SK-N-SH treated with all-trans-retinoic acid at 6 μM for 48 hours (cell line): ENCODE measurements around the gene AKT3.

Experiments used
- ATAC-seq: fragments of 200-7000 bp; cut with Tn5 transposase; 3 replicates; pipeline ENCODE4 v1.9.1; 2020; ENCODE audit warnings: mild to moderate bottlenecking, moderate library complexity
- ARNTL ChIP-seq: fragments of 450-650 bp; formaldehyde crosslinking; IDR thresholded peaks from 2 replicates; pipeline ENCODE4 v1.5.0; 2020; ENCODE audit warnings: low read depth, mild to moderate bottlenecking, moderate library complexity, borderline replicate concordance
- BACH2 ChIP-seq: fragments of 250-450 bp; sonication (Bioruptor Pico); IDR thresholded peaks from 2 replicates; pipeline ENCODE4 v1.9.0; 2021; ENCODE audit warnings: mild to moderate bottlenecking, borderline replicate concordance
- CREB5 ChIP-seq: fragments of 250-450 bp; sonication (Bioruptor Pico); IDR thresholded peaks from 2 replicates; pipeline ENCODE4 v1.5.1; 2020; ENCODE audit warnings: low read depth, mild to moderate bottlenecking, moderate library complexity
- CSDC2 ChIP-seq: fragments of 250-450 bp; sonication (Bioruptor Pico); IDR thresholded peaks from 2 replicates; pipeline ENCODE4 v1.5.0; 2020; ENCODE audit warnings: mild to moderate bottlenecking, moderate library complexity
- CSRNP3 ChIP-seq: fragments of 250-450 bp; sonication (Bioruptor Pico); IDR thresholded peaks from 2 replicates; pipeline ENCODE4 v1.5.1; 2021; ENCODE audit warnings: mild to moderate bottlenecking, moderate library complexity
- ESRRG ChIP-seq: fragments of 250-450 bp; sonication (Bioruptor Pico); IDR thresholded peaks from 2 replicates; pipeline ENCODE4 v1.6.1; 2021; ENCODE audit warnings: mild to moderate bottlenecking
- GLIS3 ChIP-seq: fragments of 250-450 bp; sonication (Bioruptor Pico); IDR thresholded peaks from 2 replicates; pipeline ENCODE4 v1.5.0; 2020; ENCODE audit warnings: mild to moderate bottlenecking, moderate library complexity
- ISL1 ChIP-seq: fragments of 250-450 bp; sonication (Bioruptor Pico); IDR thresholded peaks from 2 replicates; pipeline ENCODE4 v2.1.2; 2022; ENCODE audit warnings: mild to moderate bottlenecking, moderate library complexity
- OSR1 ChIP-seq: fragments of 250-450 bp; sonication (Bioruptor Pico); IDR thresholded peaks from 2 replicates; pipeline ENCODE4 v1.8.0; 2022; ENCODE audit warnings: moderate library complexity, mild to moderate bottlenecking, inconsistent platforms
- PATZ1 ChIP-seq: fragments of 250-450 bp; sonication (Bioruptor Pico); IDR thresholded peaks from 2 replicates; pipeline ENCODE4 v1.8.0; 2020; ENCODE audit warnings: mild to moderate bottlenecking, moderate library complexity, borderline replicate concordance
- POU6F1 ChIP-seq: fragments of 250-450 bp; sonication (Bioruptor Pico); IDR thresholded peaks from 2 replicates; pipeline ENCODE4 v1.8.0; 2021; ENCODE audit warnings: low read depth, mild to moderate bottlenecking, moderate library complexity, borderline replicate concordance
- PPARA ChIP-seq: fragments of 250-450 bp; sonication (Bioruptor Pico); IDR thresholded peaks from 2 replicates; pipeline ENCODE4 v1.5.0; 2020; ENCODE audit warnings: mild to moderate bottlenecking, borderline replicate concordance
- RARB ChIP-seq: fragments of 250-450 bp; sonication (Bioruptor Pico); IDR thresholded peaks from 2 replicates; pipeline ENCODE4 v1.8.0; 2021; ENCODE audit warnings: mild to moderate bottlenecking, moderate library complexity
- SNAI2 ChIP-seq: fragments of 250-450 bp; sonication (Bioruptor Pico); IDR thresholded peaks from 2 replicates; pipeline ENCODE4 v1.5.0; 2020; ENCODE audit warnings: mild to moderate bottlenecking, moderate library complexity
- TCF4 ChIP-seq: fragments of 250-450 bp; sonication (Bioruptor Pico); IDR thresholded peaks from 2 replicates; pipeline ENCODE4 v1.8.0; 2021; ENCODE audit warnings: mild to moderate bottlenecking, moderate library complexity, borderline replicate concordance
- TSHZ2 ChIP-seq: fragments of 250-450 bp; sonication (Bioruptor Pico); IDR thresholded peaks from 2 replicates; pipeline ENCODE4 v1.5.0; 2020; ENCODE audit warnings: mild to moderate bottlenecking, moderate library complexity
- ZFP3 ChIP-seq: fragments of 250-450 bp; sonication (Bioruptor Pico); IDR thresholded peaks from 2 replicates; pipeline ENCODE4 v1.5.0; 2020; ENCODE audit warnings: mild to moderate bottlenecking, moderate library complexity
- ZFP30 ChIP-seq: fragments of 450-650 bp; formaldehyde crosslinking; IDR thresholded peaks from 2 replicates; pipeline ENCODE4 v1.5.0; 2022; ENCODE audit warnings: mild to moderate bottlenecking, moderate library complexity
- ZNF565 ChIP-seq: fragments of 450-650 bp; formaldehyde crosslinking; conservative IDR thresholded peaks from 2 replicates; pipeline ENCODE4 v1.5.0; 2020; ENCODE audit warnings: low read depth, mild to moderate bottlenecking, moderate library complexity
- ZNF70 ChIP-seq: fragments of 450-650 bp; formaldehyde crosslinking; IDR thresholded peaks from 2 replicates; pipeline ENCODE4 v1.5.0; 2020; ENCODE audit warnings: mild to moderate bottlenecking, moderate library complexity
- ZNF8 ChIP-seq: fragments of 450-650 bp; formaldehyde crosslinking; IDR thresholded peaks from 2 replicates; pipeline ENCODE4 v1.5.0; 2020; ENCODE audit warnings: mild to moderate bottlenecking, moderate library complexity

AKT3 gene

GRCh38 chr1:243672539-243673074 lies 177.4 kb downstream of the AKT3 start:
- TF ChIP-seq GLIS3 (CRISPR knock-in tag) (no peak), ZNF70 (CRISPR knock-in tag) (no peak), TCF4 (CRISPR knock-in tag) (no peak), ESRRG (CRISPR knock-in tag) (no peak), BACH2 (CRISPR knock-in tag) (no peak), ARNTL (no peak), SNAI2 (CRISPR knock-in tag) (no peak), PATZ1 (CRISPR knock-in tag) (no peak), OSR1 (no peak), RARB (CRISPR knock-in tag) (no peak), CSDC2 (CRISPR knock-in tag) (no peak), ZNF565 (CRISPR knock-in tag) (no peak)
- TF ChIP-seq, all 23 proteins: peak for 0

GRCh38 chr1:243667591-243667990 lies 182.5 kb downstream of the AKT3 start:
- TF ChIP-seq OSR1: no peak
- TF ChIP-seq ZFP30 (CRISPR knock-in tag): no peak
- TF ChIP-seq ZNF8 (CRISPR knock-in tag): no peak
- no peak for TF ChIP-seq TCF4 (CRISPR knock-in tag)
- no peak for TF ChIP-seq GLIS3 (CRISPR knock-in tag)
- no peak for TF ChIP-seq ZFP3 (CRISPR knock-in tag)
- TF ChIP-seq SNAI2 (CRISPR knock-in tag): no peak
- no peak for TF ChIP-seq ARNTL
- no peak for TF ChIP-seq ISL1 (CRISPR knock-in tag)
- no peak for TF ChIP-seq CSDC2 (CRISPR knock-in tag)
- TF ChIP-seq ESRRG (CRISPR knock-in tag): no peak
- TF ChIP-seq TSHZ2 (CRISPR knock-in tag): no peak
- TF ChIP-seq ZNF565 (CRISPR knock-in tag): no peak
- TF ChIP-seq CREB5: no peak
- TF ChIP-seq ZNF70 (CRISPR knock-in tag): no peak
- TF ChIP-seq PATZ1 (CRISPR knock-in tag): no peak
- no peak for TF ChIP-seq PPARA
- ATAC-seq: no peak

More at GRCh38 chr1:243672539-243673074, 177.4 kb downstream of the AKT3 start:
- ATAC-seq: no peak

GRCh38 chr1:243667133-243667532 lies 182.9 kb downstream of the AKT3 start:
- ATAC-seq: no peak
- no peak for TF ChIP-seq SNAI2 (CRISPR knock-in tag)
- no peak for TF ChIP-seq BACH2 (CRISPR knock-in tag)
- TF ChIP-seq POU6F1 (CRISPR knock-in tag): no peak
- no peak for TF ChIP-seq PATZ1 (CRISPR knock-in tag)
- TF ChIP-seq CSRNP3 (CRISPR knock-in tag): no peak
- TF ChIP-seq RARB (CRISPR knock-in tag): no peak
- no peak for TF ChIP-seq ZFP3 (CRISPR knock-in tag)
- TF ChIP-seq ZNF8 (CRISPR knock-in tag): no peak
- no peak for TF ChIP-seq PPARA
